Measurements from ENCODE around the gene SGTA. TPM values are rescaled to one million over a fixed set of nuclear protein-coding genes. Genes with fewer than 3 reads are reported as not detected.
A peak's percentile ranks its signal among the peaks of the same experiment; 100 is the strongest.

SGTA gene
- total RNA-seq, 2 experiments from 2014 or later, result 53.0 to 62.2 TPM

DNA sequence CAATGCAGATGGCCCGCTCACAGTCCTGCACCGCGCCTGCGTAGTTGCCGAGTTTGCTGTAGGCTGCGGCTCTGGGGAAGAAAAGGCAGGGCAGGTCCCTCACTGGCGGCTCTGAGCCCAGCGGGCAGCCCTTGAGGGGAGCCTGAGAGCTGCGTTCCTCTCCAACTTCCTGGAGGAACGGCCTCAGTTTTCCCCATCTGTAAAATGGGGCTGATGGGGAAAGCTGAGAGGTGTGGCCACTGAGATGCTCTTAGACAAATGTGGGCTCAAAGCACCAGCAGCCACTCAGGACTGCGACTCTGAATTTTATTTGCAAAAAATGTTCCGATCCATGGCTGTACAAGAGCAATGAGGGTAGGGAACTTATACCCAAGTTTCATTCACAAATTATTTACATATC, 19.4 kb downstream of the SGTA start:
- ATAC-seq (no peak), DNase-seq (no peak)
- intact Hi-C loops (cut with DNase I, micrococcal nuclease), result no loop called here
- ChIA-PET POLR2A (no interaction called here), CTCF (no interaction called here)
- Mint-ChIP-seq H3K4me1 (peaks cover 4% of the 10 kb centered on the region), H3K9me3 (ENCODE audit: low read depth) (no peaks in the 10 kb centered on the region), H3K4me3 (no peak overlapping the region), H3K27me3 (no peaks in the 10 kb centered on the region), H3K27ac (no peak overlapping the region), H3K36me3 (ENCODE audit: low read depth) (peaks cover 20% of the 10 kb centered on the region)

DNA sequence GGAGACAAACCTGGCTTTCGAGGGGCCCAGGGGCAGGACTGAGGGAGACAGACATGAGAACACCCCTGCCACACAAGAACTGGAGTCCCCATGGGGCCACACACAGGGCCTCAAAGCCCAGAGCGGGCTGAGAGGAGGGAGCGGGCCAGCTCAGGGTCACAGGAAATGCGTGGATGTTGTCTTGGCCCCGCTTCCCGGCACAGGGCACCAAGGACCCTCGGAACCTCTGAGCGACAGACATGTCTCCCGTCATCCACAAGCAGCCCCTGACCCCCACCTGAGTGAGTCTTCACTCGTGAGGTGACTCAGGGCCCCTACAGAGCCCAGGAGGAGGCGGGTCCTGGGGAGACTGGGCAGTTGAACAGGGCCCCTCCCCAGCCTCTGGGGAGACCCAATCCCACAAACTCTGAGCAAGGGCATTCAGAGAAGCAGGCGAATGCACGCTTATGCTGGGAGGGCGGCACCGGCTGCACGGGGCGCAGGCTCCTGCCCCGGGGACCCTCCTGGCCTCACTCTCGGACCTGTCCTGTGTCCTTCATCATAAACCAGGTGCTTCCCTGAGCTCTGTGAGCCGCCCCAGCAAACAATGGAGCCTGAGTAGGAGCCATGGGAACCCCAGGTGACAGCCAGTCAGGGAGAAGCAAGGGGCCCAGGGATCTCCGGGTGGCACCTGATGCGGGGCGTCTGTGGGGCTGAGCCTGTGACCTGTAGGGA, 20.1 kb downstream of the SGTA start:
- Mint-ChIP-seq H3K4me1 (peaks cover 4% of the 10 kb centered on the region), H3K36me3 (ENCODE audit: low read depth) (peaks cover 24% of the 10 kb centered on the region), H3K4me3 (no peak overlapping the region), H3K27me3 (no peaks in the 10 kb centered on the region), H3K9me3 (ENCODE audit: low read depth) (no peaks in the 10 kb centered on the region), H3K27ac (no peak overlapping the region)
- intact Hi-C loops (cut with DNase I, micrococcal nuclease), result no loop called here
- ATAC-seq (no peak), DNase-seq (no peak)
- POLR2A ChIA-PET, result no interaction called here
- CTCF ChIA-PET, result interaction anchor here (0.6 kb wide), 1 partner anchor 335 kb away, joined by 3 read pairs; no protein-coding TSS in a partner anchor

DNA sequence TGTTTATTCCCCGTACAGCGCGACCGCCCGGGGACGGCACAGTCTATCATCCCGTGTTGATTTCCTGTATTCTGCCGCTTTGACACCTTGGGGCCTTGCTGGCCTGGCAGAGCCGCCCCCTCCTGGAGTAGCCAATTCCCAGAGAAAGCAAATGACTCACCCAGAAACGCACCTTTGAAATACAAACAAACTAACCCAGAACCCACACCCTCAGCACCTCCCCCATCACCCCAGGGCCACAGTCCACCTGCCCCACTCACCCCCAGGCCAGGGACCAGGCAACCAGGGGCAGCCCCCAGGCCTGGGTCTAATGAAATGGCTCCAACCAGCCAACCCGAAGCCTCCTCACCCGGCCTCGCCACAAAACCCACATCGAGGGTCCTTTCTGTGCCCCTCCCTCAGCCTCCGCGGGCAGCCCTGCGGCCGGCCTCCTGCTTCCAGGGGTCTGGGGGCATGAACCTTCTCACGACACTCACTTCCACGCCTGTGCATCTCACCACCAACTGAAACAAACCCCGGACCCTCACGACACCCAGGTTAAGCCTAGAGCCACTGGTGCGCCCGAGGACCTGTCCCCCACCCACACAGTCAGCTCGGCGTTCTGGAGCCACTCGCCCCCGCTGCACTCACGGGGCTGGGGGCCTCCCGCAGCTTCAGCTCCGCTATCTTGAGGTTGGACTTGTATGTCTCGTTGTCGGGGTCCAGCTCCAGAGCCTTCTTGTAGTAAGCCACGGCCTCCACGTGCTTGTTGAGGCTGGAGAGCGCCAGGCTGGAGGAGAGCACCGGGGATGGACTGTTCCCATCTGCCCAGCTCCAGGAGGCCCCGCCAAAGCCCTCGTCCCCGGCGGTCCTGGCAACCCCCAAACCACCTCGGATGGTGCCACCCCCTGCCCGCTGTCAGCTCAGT, 20.9 kb downstream of the SGTA start:
- Mint-ChIP-seq H3K36me3 (ENCODE audit: low read depth) (peaks cover 24% of the 10 kb centered on the region), H3K27me3 (no peaks in the 10 kb centered on the region), H3K4me1 (peaks cover 4% of the 10 kb centered on the region), H3K4me3 (no peak overlapping the region), H3K9me3 (ENCODE audit: low read depth) (no peaks in the 10 kb centered on the region), H3K27ac (no peak overlapping the region)
- DNase-seq (no peak), ATAC-seq (no peak)
- ChIA-PET CTCF (no interaction called here), POLR2A (no interaction called here)
- intact Hi-C loops (cut with DNase I, micrococcal nuclease), result no loop called here

DNA sequence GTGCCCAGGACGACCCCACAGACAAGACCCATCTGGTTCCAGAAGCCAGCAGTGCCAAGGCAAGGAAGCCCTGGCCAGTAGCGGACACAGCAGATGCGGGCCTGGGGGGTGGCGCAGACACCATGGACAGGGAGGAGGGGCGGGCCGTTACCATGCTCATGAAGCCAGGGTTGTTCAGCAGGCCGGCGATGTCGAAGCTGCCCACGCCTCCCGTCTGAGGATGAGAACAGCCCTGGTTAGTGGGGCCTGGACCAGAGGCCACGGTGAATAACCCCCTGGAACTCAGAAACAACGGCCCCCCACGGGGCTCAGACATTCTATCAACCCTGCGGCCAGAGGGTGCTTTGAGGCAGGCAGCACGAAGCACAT, 21.8 kb downstream of the SGTA start:
- ChIA-PET CTCF (no interaction called here), POLR2A (no interaction called here)
- Mint-ChIP-seq H3K9me3 (ENCODE audit: low read depth) (no peaks in the 10 kb centered on the region), H3K27ac (no peak overlapping the region), H3K36me3 (ENCODE audit: low read depth) (peaks cover 22% of the 10 kb centered on the region), H3K4me1 (peaks cover 4% of the 10 kb centered on the region), H3K4me3 (no peak overlapping the region), H3K27me3 (no peaks in the 10 kb centered on the region)
- ATAC-seq, result no peak
- intact Hi-C loops (cut with DNase I, micrococcal nuclease), result no loop called here
- no peak for DNase-seq

DNA sequence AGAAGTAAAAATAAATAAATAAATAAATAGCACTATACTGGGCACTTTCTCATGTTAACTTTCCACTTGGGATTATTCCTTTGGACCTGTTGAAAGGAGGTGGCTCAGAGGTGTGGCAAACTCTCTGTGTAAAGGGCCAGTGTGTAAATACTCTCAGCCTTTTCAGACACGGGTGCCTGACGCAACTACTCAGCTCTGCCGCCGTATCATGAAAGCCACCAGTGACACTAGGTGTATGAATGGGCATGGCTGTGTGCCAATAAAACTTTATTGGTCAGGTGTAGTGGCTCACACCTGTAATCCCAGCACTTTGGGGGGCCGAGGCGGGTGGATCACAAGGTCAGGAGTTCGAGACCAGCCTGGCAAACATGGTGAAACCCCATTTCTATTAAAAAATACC, 23.1 kb downstream of the SGTA start:
- POLR2A ChIA-PET, result no interaction called here
- Mint-ChIP-seq H3K4me3 (no peak overlapping the region), H3K27ac (no peak overlapping the region), H3K4me1 (peaks cover 4% of the 10 kb centered on the region), H3K9me3 (ENCODE audit: low read depth) (no peaks in the 10 kb centered on the region), H3K27me3 (no peaks in the 10 kb centered on the region), H3K36me3 (ENCODE audit: low read depth) (peaks cover 23% of the 10 kb centered on the region)
- intact Hi-C loops (cut with DNase I, micrococcal nuclease), result no loop called here
- CTCF ChIA-PET, result interaction anchor here (0.6 to 2.0 kb wide), 4 partner anchors 10 to 112 kb away, joined by 3 to 10 read pairs (median 4); no protein-coding TSS in a partner anchor
- ATAC-seq (no peak), DNase-seq (no peak)

DNA sequence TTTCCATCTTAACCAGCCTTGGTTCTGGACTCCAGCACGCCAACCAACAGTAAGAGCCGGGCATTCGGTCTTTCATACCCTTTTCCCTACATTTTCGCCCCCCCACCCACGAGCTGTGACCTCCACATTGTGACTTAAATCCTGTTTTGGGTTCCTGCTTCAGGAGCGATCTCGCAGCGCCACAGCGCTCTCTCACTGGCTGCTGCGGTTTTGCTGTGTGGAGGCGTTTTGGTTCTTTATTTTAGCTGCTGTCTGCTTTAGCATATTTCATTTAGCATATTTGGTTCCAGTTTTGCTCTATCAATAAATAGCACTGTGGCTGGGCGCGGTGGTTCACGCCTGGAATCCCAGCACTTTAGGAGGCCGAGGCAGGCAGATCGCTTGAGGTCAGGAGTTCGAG, 23.7 kb downstream of the SGTA start:
- CTCF ChIA-PET, result interaction anchor here (0.7 to 2.0 kb wide), 3 partner anchors 31 to 111 kb away, joined by 3 to 10 read pairs (median 3); no protein-coding TSS in a partner anchor
- no peak for ATAC-seq
- no peak overlapping the region for H3K4me3 Mint-ChIP-seq
- no peaks in the 10 kb centered on the region for H3K27me3 Mint-ChIP-seq
- POLR2A ChIA-PET, result no interaction called here
- intact Hi-C loops (cut with DNase I, micrococcal nuclease), result no loop called here
- no peak overlapping the region for H3K27ac Mint-ChIP-seq
- no peaks in the 10 kb centered on the region for H3K9me3 Mint-ChIP-seq (ENCODE audit: low read depth)
- H3K36me3 Mint-ChIP-seq (ENCODE audit: low read depth), result peaks cover 22% of the 10 kb centered on the region
- H3K4me1 Mint-ChIP-seq, result peaks cover 4% of the 10 kb centered on the region
- DNase-seq, result peak; percentile 29

DNA sequence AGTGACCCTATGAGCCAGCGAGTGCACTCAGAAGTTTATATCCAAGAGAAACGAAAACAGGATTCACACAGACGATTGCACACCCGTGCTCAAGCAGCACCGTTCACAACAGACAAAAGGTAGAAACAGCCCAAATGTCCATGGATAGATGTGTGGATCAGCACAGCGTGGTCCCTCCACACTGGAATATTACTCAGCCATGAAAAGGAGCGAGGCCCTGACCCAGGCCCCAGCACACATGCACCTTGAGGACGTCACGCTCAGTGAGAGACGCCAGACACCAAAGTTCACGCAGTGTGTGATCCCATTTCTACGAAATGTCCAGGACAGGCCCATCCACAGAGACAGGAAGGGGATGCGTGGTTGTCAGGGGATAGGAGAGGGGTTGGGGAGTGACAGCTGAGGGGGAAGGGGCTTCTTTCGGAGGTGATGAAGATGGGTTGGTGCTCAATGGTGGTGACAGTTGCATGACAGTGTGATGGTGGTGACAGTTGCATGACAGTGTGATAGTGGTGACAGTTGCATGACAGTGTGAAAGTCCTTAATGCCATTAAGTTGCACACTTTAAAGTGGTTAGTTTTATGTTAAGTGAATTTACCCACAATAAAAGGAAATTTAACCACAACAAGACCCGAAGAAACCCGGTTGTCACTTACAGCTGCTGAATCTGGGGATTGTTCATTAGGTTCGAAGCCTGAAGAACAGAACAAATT, 24.3 kb downstream of the SGTA start:
- no peak overlapping the region for H3K4me3 Mint-ChIP-seq
- H3K36me3 Mint-ChIP-seq (ENCODE audit: low read depth), result peaks cover 27% of the 10 kb centered on the region
- CTCF ChIA-PET, result interaction anchor here (0.6 to 2.0 kb wide), 3 partner anchors 44 to 111 kb away, joined by 3 to 10 read pairs (median 3); no protein-coding TSS in a partner anchor
- ATAC-seq (no peak), DNase-seq (no peak)
- H3K9me3 Mint-ChIP-seq (ENCODE audit: low read depth), result no peaks in the 10 kb centered on the region
- peaks cover 4% of the 10 kb centered on the region for H3K4me1 Mint-ChIP-seq
- POLR2A ChIA-PET, result no interaction called here
- H3K27me3 Mint-ChIP-seq, result no peaks in the 10 kb centered on the region
- H3K27ac Mint-ChIP-seq, result no peak overlapping the region
- intact Hi-C loops (cut with DNase I, micrococcal nuclease), result no loop called here

DNA sequence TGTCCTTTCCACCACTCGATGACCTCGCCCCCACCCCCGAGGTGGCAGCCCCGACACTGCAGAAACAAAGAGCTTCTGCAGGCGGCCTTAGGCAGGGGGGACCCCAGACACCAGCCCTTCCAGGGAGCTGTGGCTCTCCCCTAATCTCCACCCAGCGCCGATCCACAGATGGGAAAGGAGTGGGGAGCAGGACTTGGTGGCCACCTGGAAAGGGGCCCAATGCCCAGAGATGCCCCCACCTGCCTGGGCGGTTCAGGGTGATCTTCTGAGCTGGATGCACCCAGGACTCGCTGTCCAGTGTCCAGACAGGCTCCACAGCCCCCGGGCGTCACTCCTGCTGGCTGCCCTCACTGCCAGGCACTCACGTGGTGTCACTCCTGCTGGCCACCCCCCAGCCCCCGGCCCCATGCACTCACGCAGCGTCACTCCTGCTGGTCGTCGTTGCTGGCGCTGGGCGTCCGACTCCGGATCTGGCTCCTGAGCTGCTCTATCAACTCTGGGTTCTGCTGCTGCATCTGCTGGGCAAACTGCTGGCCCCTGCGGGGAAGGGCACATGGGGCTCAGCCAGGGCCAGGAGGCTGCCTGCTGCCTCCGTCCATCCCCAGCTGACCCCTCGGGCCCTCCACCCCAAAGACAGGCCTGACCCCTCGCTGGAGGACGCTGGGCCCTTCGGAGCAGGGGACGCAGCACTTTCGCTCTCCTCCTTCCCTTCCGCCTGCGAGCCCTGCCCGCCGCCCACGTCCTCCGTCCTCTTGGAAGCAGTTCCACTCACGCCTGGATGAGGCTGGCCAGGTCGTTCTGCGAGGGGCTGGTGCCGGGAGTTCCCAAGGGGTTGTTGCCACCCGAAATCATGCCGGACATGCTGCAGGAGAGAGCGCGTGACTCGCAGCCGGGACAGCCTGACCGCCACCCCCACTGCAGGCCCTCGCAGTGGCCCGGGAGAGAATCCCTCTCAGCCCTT, 25.9 kb downstream of the SGTA start:
- ChIA-PET CTCF (no interaction called here), POLR2A (no interaction called here)
- H3K27me3 Mint-ChIP-seq, result no peaks in the 10 kb centered on the region
- no peak overlapping the region for H3K27ac Mint-ChIP-seq
- DNase-seq (no peak), ATAC-seq (no peak)
- H3K9me3 Mint-ChIP-seq (ENCODE audit: low read depth), result no peaks in the 10 kb centered on the region
- H3K4me3 Mint-ChIP-seq, result no peak overlapping the region
- intact Hi-C loops (cut with DNase I, micrococcal nuclease), result no loop called here
- H3K36me3 Mint-ChIP-seq (ENCODE audit: low read depth), result peaks cover 31% of the 10 kb centered on the region
- H3K4me1 Mint-ChIP-seq, result peaks cover 13% of the 10 kb centered on the region

DNA sequence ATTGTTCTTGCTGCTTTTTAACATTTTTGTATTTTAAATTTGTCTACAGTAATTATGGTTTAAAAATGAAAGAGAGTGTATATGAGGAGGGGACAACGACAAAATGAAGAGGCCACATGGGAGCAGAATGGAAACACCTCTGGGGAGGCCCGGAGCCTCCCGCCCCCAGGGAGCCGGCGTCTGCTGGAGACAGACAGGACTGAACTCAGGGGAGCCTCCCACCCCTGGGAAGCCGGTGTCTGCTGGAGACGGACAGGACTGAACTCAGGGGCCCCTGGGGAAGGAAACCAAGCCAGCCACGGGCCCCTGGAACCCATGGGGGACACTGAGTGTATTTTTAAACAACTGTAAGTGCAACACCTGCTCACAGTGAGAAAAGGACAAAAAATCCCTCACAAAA, 26.6 kb downstream of the SGTA start:
- H3K36me3 Mint-ChIP-seq (ENCODE audit: low read depth), result peaks cover 27% of the 10 kb centered on the region
- DNase-seq, result no peak
- peaks cover 13% of the 10 kb centered on the region for H3K4me1 Mint-ChIP-seq
- H3K27ac Mint-ChIP-seq, result no peak overlapping the region
- H3K9me3 Mint-ChIP-seq (ENCODE audit: low read depth), result no peaks in the 10 kb centered on the region
- ATAC-seq, result no peak
- H3K4me3 Mint-ChIP-seq, result no peak overlapping the region
- no peaks in the 10 kb centered on the region for H3K27me3 Mint-ChIP-seq
- CTCF ChIA-PET, result interaction anchor here (1.2 kb wide), 1 partner anchor 29 kb away, joined by 4 read pairs; the partner anchor contains the start of gene THOP1
- POLR2A ChIA-PET, result interaction anchor here (0.7 kb wide), 1 partner anchor 97 kb away, joined by 5 read pairs; no protein-coding TSS in a partner anchor
- intact Hi-C loops (cut with DNase I, micrococcal nuclease), result no loop called here

DNA sequence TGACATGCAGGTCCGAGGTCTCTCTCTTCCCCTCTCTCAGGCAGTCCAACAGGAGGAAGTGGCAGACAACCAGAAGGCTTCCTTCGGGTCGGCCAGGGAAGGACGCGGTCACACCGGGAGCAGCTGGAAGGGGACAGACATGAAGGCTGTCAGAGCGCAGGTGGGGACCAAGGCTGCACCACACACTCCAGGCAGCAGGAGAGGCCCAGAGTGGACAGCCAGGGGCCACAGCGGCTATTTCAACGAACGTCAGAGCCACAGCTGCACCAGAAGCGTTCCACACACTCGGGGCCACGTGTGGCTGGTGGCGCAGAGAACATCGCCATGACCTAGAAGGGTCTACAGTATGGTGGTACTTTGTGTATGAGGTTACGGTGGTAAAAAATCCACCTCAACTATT, 27.3 kb downstream of the SGTA start:
- Mint-ChIP-seq H3K9me3 (ENCODE audit: low read depth) (no peaks in the 10 kb centered on the region), H3K27ac (no peak overlapping the region), H3K4me3 (no peak overlapping the region), H3K4me1 (peaks cover 13% of the 10 kb centered on the region), H3K36me3 (ENCODE audit: low read depth) (peaks cover 23% of the 10 kb centered on the region), H3K27me3 (no peaks in the 10 kb centered on the region)
- intact Hi-C loops (cut with DNase I, micrococcal nuclease), result no loop called here
- CTCF ChIA-PET, result interaction anchor here (1.2 kb wide), 1 partner anchor 30 kb away, joined by 4 read pairs; the partner anchor contains the start of gene THOP1
- ATAC-seq (no peak), DNase-seq (no peak)
- POLR2A ChIA-PET, result interaction anchor here (0.7 kb wide), 1 partner anchor 98 kb away, joined by 5 read pairs; no protein-coding TSS in a partner anchor

DNA sequence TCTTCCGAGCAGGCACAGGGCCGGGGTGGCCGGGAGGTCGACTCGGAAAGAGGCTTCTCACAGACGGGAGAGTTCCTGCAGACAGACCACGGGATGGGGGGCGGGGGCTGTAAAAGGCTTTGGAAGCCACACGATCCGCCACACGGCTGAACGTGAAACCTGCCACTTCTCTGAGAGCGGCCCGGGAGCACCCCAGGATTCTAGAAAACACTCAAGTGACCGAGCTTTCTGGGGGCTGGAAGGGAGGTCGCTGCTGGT, 27.7 kb downstream of the SGTA start:
- CTCF ChIA-PET, result interaction anchor here (1.2 kb wide), 1 partner anchor 30 kb away, joined by 4 read pairs; the partner anchor contains the start of gene THOP1
- no peaks in the 10 kb centered on the region for H3K27me3 Mint-ChIP-seq
- peaks cover 13% of the 10 kb centered on the region for H3K4me1 Mint-ChIP-seq
- ATAC-seq, result no peak
- no peak for DNase-seq
- H3K4me3 Mint-ChIP-seq, result no peak overlapping the region
- H3K36me3 Mint-ChIP-seq (ENCODE audit: low read depth), result peaks cover 21% of the 10 kb centered on the region
- POLR2A ChIA-PET, result no interaction called here
- intact Hi-C loops (cut with DNase I, micrococcal nuclease), result no loop called here
- H3K27ac Mint-ChIP-seq, result no peak overlapping the region
- H3K9me3 Mint-ChIP-seq (ENCODE audit: low read depth), result no peaks in the 10 kb centered on the region

All from activated CD4-positive, alpha-beta T cell treated with anti-CD3 and anti-CD28 coated beads for 36 hours (primary cell).